HG03175 (cell line): ENCODE data around the gene DDRGK1.
A peak's percentile ranks its signal among the peaks of the same experiment; 100 is the strongest.
"Not testable (repeated sequence)": the region's sequence is repeated elsewhere in the genome, so short reads cannot be mapped to it uniquely, and the experiment has no call there.

Source experiments
- ATAC-seq: cut with Tn5 transposase; IDR thresholded peaks from one replicate; pipeline ENCODE4 v1.9.1; 2021; ENCODE audit warnings: mild to moderate bottlenecking, moderate library complexity; ENCODE audit not compliant: unreplicated experiment

The DDRGK1 gene

GRCh38 chr20:3188823-3189413, 15.6 kb downstream of the DDRGK1 start:
- no peak for ATAC-seq

- not testable (repeated sequence) for ATAC-seq
These were observed 16.6 kb downstream of the DDRGK1 start for GRCh38 chr20:3187861-3188260.

- ATAC-seq, result no peak
These were observed 20.4 kb downstream of the DDRGK1 start for GRCh38 chr20:3183896-3184612.

- ATAC-seq, result not testable (repeated sequence)
These were observed 22.1 kb downstream of the DDRGK1 start for GRCh38 chr20:3182429-3182828.

GRCh38 chr20:3181270-3181669, 23.2 kb downstream of the DDRGK1 start:
- no peak for ATAC-seq

GRCh38 chr20:3180319-3180718, 24.2 kb downstream of the DDRGK1 start:
- ATAC-seq, result no peak

GRCh38 chr20:3177746-3178485, 26.6 kb downstream of the DDRGK1 start:
- no peak for ATAC-seq

- no peak for ATAC-seq
These were observed 29.2 kb downstream of the DDRGK1 start for GRCh38 chr20:3175270-3175669.

GRCh38 chr20:3174442-3175261, 29.8 kb downstream of the DDRGK1 start:
- no peak for ATAC-seq

- peak; percentile 93 for ATAC-seq
These were observed 30.7 kb downstream of the DDRGK1 start for GRCh38 chr20:3173610-3174441.

GRCh38 chr20:3172933-3173609, 31.4 kb downstream of the DDRGK1 start, which contains the start of gene LZTS3:
TSS of gene LZTS3 (minus strand) at chr20:3173549. CDS start at chr20:3167163, 6,386 bp downstream.
- ATAC-seq, result peak; percentile 59

- no peak for ATAC-seq
These were observed 32.2 kb downstream of the DDRGK1 start for GRCh38 chr20:3172126-3172932.

GRCh38 chr20:3171391-3172125, 32.9 kb downstream of the DDRGK1 start:
- no peak for ATAC-seq

- ATAC-seq, result no peak
These were observed 35.5 kb downstream of the DDRGK1 start for GRCh38 chr20:3168829-3169590.

GRCh38 chr20:3168079-3168828, 36.2 kb downstream of the DDRGK1 start:
- no peak for ATAC-seq

GRCh38 chr20:3167738-3168078, 36.8 kb downstream of the DDRGK1 start:
- ATAC-seq, result no peak

GRCh38 chr20:3166913-3167342, 37.6 kb downstream of the DDRGK1 start:
- ATAC-seq, result no peak
